ENCODE results near the gene SCNN1B.

The SCNN1B gene

GRCh38 chr16:23410176-23410575 lies 108.1 kb downstream of the SCNN1B start:
- no peak for DNase-seq (ENCODE audit: low read depth in 1 of 2, low spot score in 1 of 2)
- no peak overlapping the region for H3K27ac ChIP-seq (replicated peaks)

GRCh38 chr16:23414731-23415130 lies 112.6 kb downstream of the SCNN1B start:
- Histone ChIP-seq H3K4me3 (replicated peaks; ENCODE audit: insufficient read depth, low read length) (no peak overlapping the region), H3K27ac (replicated peaks) (no peak overlapping the region), H3K27me3 (ENCODE audit: insufficient read depth, poor library complexity, severe bottlenecking) (no peaks in the 10 kb centered on the region)
- no peak for DNase-seq (ENCODE audit: low read depth in 1 of 2, low spot score in 1 of 2)
- TF ChIP-seq CTCF (IDR thresholded peaks at IDR 0.05; ENCODE audit: insufficient read depth, low read length) (no peak), POLR2AphosphoS5 (IDR thresholded peaks at IDR 0.05; ENCODE audit: low read depth) (no peak), SPI1 (IDR thresholded peaks at IDR 0.05; ENCODE audit: borderline replicate concordance, low read depth) (no peak), REST (IDR thresholded peaks at IDR 0.05; ENCODE audit: insufficient replicate concordance, low read depth) (no peak), GABPA (IDR thresholded peaks at IDR 0.05; ENCODE audit: low read depth) (no peak)

More at GRCh38 chr16:23410176-23410575, 108.1 kb downstream of the SCNN1B start:
- no peak overlapping the region for H3K4me3 ChIP-seq (replicated peaks; ENCODE audit: insufficient read depth, low read length)
- H3K27me3 ChIP-seq (ENCODE audit: insufficient read depth, poor library complexity, severe bottlenecking): no peaks in the 10 kb centered on the region
- TF ChIP-seq POLR2AphosphoS5 (IDR thresholded peaks at IDR 0.05; ENCODE audit: low read depth) (no peak), SPI1 (IDR thresholded peaks at IDR 0.05; ENCODE audit: borderline replicate concordance, low read depth) (no peak), CTCF (IDR thresholded peaks at IDR 0.05; ENCODE audit: insufficient read depth, low read length) (no peak), GABPA (IDR thresholded peaks at IDR 0.05; ENCODE audit: low read depth) (no peak), REST (IDR thresholded peaks at IDR 0.05; ENCODE audit: insufficient replicate concordance, low read depth) (no peak)

GRCh38 chr16:23416816-23417215 lies 114.7 kb downstream of the SCNN1B start:
- DNase-seq (ENCODE audit: low read depth in 1 of 2, low spot score in 1 of 2): no peak
- no peaks in the 10 kb centered on the region for H3K27me3 ChIP-seq (ENCODE audit: insufficient read depth, poor library complexity, severe bottlenecking)
- no peak overlapping the region for H3K27ac ChIP-seq (replicated peaks)
- no peak for TF ChIP-seq SPI1 (IDR thresholded peaks at IDR 0.05; ENCODE audit: borderline replicate concordance, low read depth)
- TF ChIP-seq REST (IDR thresholded peaks at IDR 0.05; ENCODE audit: insufficient replicate concordance, low read depth): no peak
- TF ChIP-seq GABPA (IDR thresholded peaks at IDR 0.05; ENCODE audit: low read depth): no peak
- no peak for TF ChIP-seq CTCF (IDR thresholded peaks at IDR 0.05; ENCODE audit: insufficient read depth, low read length)
- no peak for TF ChIP-seq POLR2AphosphoS5 (IDR thresholded peaks at IDR 0.05; ENCODE audit: low read depth)
- no peak overlapping the region for H3K4me3 ChIP-seq (replicated peaks; ENCODE audit: insufficient read depth, low read length)
